ENCODE results near the gene MARK3.
A peak's percentile ranks its signal among the peaks of the same experiment; 100 is the strongest.
"Not testable (repeated sequence)": the region's sequence is repeated elsewhere in the genome, so short reads cannot be mapped to it uniquely, and the experiment has no call there.

The MARK3 gene

DNA sequence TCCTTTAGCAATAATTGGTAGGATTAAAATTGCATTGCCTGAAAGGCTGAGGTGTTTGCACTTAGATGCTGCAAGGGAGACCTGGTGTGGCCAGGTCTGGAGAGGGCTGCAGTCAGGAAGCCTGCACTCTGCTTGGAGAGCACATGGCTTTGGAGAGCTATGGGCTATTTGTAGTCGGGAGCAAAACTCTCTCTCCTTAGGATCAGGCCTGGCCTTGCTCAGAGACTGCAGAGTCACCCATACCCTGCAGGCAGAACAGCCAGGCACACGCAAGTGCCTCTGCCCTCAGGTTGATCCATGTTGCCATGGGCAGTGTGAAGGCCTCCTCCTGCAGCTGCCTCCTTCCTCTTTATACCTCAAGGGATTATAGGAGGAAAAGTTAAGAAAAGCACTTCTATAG, 110.6 kb downstream of the MARK3 start:
- DNase-seq = no peak

DNA sequence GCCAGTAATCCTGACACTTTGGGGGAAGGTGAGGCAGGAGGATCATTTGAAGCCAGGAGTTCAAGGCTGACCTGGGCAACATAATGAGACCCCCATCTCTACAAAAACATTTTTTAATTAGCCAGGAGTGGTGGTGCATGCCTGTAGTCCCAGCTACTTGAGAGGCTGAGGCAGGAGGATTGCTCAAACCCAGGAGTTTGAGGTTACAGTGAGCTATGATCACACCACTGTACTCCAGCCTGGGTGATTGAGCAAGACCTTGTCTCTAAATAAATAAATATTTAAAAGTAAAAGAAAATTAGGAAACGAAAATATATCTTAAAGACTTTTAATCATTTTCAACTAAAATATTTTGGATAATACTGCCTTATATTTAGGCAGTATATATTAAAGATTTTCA, 111.6 kb downstream of the MARK3 start:
- no peak for DNase-seq

DNA sequence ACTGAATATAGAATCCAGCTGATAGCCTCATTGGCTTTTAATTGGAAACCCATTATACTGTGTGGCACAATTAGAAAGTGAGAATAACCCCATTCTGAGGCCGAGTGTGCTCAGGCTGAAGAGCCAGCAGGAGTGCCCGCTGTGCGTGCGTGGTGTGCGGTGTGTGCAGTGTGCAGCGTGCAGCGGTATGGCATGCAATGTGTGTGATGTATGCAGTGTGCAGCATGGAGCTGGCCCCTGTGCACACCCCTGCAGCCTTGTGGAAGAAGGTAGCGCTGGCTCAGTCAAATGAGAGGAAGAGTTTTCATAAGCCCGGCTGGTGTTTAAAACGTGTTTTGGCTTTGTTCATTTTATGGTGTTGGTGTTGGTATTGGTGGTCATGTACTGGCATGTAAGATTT, 114.5 kb downstream of the MARK3 start:
- no peak for DNase-seq

DNA sequence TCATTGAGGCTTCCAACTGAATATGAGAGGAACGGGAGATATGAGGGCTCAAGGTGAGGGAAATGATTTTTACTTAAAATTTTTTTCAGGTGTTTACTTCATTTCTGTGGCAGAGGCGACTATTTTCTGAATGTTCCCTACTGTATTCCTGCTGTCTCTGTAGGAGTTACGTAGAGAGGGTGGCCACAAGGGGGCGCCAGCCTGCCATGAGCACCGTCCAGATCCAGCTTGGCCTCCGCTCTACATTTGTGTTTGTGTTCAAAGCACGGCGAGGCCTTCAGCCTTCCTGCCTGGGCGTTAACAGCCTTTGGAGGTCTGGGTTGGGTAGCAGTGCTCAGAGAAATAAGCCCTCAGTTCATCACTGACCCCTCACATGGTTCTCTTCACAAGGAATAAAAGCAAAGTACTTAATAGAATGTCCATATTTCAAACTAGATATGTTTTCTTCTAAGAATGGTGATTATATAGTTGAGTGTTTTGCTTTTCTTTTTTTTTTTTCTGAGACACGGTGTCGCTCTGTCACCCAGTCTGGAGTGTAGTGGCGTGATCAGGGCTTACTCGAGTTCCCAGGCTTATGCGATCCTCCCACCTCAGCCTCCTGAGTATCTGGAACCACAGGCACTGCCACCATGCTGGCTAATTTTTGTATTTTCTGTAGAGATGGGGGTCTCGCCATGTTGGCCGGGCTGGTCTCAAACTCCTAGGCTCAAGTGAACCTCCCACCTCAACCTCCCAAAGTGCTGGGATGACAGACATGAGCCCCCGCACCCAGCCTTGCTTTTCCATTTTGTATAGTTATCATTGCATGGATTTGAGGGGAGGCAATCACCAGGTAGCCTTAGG, 115.2 kb downstream of the MARK3 start:
- peak; percentile 64 for DNase-seq

DNA sequence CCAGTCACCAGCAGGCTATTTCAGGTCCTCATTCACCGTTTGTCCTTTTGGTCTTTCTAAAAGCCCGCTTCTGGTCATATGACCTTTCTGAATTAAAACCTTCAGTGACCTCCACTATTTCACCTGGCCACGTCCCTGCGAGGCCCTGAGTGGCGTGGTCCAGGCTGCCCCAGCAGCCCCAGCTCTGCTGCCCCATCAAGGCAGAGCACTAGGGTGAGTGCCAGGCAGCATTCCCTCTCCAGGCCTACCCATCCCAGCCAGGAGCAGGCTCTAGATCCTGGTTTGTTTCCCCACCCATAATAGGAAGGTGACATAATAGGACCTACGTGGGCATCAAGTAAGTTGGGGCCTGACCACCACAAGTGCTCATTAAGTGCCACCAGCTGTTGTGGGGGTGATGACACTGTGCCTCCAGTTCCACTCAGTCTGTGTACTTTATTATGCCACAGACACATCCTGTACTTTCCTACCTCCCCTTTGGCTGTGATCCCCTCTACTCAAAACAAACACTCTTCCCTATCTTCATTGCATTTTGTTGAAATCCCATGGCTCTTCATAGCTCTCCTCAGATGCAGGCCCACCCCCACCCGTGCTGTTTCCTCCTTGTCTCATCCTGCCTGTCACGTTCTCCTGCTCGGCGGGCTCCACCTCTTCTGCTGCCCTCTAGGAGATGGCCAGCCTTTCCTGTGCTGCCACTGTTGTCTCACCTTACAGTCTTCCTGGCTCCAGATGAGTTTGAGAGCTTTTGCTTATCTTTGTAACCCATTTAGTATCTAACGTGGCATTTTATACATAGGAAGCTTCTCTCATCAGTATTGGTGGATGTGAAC, 116.0 kb downstream of the MARK3 start:
- no peak for DNase-seq

DNA sequence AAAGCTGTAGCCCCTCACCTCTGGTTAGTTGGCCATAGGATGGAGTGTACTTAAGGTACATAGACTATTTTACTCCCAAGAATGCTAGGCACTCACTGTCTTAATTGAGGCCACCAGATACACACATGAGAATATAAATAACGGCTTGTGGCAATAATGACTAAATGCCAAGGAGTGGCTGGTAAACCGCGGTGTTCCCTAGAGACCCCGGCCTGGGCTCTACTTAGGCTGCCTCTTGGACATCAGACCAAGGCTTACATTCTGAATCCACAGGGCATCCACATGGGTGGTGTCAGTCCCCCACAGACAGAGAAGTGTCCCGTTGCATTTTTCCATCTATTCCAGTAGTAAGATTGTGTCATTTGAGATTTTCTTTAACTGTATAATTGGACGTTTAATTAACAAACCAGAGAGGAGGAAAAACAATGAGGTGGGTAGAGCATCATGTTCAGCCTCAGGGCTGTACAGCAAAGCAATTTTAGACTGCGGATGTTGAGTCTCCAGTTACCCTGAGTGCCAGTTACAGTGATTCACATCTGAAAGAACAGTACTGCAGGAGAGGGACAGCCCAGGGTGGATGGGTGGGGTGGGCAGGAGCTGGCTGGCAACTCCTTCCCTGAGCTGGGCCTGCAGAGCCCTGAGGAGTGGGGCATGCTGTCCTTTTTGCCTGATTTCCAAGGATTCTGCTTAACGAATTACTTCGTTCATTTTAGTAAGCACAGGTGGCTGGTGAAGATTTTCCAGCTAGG, 116.9 kb downstream of the MARK3 start:
- DNase-seq = peak; percentile 32

DNA sequence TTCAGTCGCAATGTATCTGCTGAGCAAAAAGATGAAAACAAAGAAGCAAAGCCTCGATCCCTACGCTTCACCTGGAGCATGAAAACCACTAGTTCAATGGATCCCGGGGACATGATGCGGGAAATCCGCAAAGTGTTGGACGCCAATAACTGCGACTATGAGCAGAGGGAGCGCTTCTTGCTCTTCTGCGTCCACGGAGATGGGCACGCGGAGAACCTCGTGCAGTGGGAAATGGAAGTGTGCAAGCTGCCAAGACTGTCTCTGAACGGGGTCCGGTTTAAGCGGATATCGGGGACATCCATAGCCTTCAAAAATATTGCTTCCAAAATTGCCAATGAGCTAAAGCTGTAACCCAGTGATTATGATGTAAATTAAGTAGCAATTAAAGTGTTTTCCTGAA, 117.7 kb downstream of the MARK3 start:
- DNase-seq = no peak

DNA sequence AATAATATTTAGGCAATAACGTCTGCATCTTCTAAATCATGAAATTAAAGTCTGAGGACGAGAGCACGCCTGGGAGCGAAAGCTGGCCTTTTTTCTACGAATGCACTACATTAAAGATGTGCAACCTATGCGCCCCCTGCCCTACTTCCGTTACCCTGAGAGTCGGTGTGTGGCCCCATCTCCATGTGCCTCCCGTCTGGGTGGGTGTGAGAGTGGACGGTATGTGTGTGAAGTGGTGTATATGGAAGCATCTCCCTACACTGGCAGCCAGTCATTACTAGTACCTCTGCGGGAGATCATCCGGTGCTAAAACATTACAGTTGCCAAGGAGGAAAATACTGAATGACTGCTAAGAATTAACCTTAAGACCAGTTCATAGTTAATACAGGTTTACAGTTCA, 118.1 kb downstream of the MARK3 start:
- DNase-seq = no peak

DNA sequence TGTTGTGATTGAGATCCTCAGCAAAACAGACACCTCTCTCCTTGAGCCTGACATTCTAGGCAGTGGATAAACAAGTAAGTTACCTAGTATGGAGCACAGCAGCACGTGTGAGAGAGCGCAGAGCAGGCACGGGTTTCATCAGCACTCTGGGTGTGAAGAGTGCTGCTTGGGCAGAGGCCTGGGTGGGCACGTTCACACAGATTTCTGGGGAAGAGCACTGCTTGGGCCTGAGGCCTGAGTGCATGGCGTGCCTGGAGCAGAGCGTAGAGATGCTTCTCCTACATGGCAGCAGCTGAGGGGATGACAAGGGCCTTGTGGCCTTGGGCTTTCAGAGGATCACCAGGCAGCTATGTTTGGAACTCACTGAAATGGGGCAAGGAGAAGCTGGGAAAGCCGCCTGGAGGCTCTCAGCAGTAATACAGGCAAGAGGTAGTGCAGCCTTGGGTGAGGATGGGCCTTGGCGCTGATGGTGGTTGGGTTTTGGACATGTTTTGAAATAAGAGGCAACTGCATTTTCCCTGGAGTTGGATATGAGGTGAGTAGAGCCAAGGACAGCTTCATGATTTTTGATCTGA, 119.9 kb downstream of the MARK3 start:
- DNase-seq = no peak

DNA sequence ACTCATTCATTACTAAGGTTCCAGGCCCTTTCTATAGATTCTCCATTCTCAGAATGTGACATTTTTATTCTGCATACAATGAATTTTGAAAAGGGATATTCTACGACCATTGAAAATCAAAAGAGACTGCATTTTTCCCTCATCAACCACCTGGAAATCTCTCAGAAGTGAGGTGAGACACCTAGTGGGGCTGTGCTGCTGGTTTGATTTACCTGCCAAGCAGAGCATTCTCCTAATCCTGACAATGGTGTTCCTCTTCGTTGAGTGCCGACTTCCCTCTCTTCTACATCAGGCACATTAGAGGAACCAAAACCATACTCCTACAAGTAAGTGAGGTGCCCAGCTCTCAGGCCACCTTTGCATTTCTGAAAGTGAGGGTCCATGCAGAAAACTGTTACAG, 122.5 kb downstream of the MARK3 start:
- DNase-seq = no peak

DNA sequence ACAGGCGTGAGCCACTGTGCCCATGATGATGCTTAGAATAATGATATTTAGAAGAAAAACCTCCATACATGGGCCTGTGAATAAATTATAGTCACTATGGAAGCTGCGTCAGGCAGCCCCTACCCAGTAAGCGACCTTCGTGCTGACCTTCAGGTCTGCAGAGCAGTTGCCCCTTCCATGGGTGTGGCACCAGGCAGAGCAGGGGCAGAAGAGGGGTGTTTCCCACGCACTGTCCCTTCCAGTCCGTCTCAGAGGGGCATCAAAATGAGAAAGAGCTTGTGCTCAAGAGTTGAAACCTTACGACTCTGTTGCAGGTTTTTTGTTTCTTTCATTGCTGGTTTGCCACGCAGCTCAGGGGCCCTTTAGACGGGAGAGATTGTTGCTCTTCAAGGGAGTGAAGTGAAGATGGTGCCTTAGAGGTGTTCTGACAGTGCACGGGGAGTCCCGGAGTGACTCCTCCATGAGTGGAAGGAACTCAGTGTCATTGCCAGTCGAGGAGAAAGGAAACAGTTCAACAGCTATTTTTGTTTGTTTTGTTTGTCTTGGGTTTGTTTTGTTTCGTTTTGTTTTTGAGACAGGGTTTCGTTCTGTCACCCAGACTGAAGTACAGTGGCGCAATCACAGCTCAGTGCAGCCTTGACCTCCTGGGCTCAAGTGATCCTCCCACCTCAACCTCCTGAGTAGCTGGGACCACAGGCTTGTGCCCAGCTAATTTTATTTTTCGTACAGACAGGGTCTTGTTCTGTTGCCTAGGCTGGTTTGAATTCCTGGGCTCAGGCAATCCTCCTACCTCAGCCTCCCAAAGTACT, 123.5 kb downstream of the MARK3 start:
- no peak for DNase-seq

DNA sequence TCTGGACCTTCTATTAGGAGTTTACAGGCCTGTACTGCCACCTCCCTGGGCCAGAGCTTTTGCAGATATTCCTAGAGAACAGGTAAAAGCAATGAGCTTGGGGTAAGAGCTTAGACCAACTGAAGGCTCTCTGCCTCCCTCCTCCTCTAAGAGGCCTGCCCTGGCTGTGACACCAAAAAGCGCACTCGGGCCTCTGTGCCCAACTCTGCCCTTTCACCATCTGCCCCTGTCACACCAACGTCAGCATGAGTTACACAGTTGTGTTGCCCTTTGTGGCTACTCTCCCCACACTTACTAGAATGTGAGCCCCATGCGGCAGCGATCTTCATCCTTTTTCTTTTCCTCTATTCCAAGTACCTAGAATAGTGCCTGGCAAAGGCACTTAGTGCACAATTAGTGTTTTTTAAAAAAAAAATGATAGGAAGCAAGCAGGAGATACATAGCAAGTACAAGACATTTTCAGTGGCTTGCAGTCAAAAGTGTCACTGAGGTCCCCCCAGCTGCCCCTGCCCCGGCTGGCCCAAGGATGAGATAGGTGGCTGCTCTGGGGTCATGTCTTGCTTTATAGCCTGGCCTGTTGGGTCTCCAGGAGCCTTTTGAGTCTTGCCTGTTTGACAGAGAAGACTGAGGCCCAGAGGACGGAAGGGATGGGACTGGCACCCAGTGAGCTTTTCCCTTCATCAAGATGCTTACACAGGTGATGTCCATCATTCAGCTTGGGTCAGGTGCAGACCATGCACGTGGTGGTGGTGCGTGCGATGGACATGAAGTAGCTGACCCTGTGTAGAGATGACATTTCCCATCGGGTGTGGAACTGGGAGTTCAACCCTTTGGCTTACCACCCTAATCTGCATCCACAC, 124.9 kb downstream of the MARK3 start:
- DNase-seq = no peak

DNA sequence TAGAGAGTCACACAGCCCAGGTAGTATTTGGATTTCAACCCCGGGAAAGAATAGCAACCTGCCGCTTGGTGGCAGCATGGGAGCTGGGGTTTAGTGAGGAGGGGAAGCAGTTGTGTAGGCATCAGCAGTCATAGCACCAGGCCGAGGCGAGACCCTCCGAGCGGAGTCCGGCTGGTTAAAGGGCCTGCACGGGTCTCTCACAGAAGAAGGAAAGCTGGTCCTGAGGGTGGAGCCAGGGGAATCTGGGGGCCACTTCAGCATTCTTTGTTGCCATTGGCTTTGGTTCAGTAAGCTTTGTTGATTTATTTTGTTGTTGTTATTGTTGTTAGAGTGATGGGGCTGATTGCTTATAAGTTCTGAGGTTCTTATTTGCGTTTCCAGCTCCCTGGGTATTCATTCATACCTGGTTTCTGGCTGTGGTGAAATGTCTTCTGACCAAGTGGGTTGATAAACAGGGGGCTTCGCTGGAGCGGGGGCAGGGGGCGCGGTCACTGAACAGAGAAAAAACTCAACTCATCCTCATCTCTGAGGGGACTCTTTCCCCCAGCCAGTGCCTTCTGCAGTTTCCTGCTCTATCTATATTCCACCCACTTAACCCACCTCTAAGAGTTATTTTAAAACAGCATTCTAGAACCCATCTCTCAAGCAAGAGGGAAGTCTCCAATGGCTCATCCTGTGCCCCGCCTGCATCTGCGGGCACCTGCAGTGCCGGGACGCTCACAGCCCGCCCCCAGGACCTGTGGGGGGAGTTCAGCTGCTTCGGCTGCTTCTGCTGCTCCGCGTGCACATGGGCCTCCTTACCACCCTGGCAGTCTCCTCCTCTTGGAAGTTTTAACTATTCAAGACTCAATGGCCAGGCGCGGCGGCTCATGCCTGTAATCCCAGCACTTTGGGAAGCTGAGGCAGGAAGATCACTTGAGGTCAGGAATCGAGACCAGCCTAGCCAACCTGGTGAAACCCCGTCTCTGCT, 125.8 kb downstream of the MARK3 start:
- DNase-seq = no peak

DNA sequence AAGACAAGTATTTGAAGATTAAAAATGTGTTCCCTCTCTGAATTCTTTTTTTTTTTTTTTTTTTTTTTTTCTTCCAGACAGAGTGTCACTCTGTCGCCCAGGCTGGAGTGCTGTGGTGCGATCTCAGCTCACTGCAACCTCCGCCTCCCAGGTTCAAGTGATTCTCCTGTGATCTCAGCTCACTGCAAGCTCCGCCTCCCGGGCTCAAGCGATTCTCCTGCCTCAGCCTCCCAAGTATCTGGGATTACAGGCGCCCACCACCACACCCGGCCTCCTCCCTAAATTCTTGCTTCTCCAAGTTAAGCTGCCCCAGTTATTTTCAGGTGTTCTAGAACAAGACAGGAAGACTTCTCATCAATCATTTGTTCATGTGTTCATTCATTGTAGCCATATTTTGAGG, 127.0 kb downstream of the MARK3 start:
- DNase-seq = not testable (repeated sequence)

DNA sequence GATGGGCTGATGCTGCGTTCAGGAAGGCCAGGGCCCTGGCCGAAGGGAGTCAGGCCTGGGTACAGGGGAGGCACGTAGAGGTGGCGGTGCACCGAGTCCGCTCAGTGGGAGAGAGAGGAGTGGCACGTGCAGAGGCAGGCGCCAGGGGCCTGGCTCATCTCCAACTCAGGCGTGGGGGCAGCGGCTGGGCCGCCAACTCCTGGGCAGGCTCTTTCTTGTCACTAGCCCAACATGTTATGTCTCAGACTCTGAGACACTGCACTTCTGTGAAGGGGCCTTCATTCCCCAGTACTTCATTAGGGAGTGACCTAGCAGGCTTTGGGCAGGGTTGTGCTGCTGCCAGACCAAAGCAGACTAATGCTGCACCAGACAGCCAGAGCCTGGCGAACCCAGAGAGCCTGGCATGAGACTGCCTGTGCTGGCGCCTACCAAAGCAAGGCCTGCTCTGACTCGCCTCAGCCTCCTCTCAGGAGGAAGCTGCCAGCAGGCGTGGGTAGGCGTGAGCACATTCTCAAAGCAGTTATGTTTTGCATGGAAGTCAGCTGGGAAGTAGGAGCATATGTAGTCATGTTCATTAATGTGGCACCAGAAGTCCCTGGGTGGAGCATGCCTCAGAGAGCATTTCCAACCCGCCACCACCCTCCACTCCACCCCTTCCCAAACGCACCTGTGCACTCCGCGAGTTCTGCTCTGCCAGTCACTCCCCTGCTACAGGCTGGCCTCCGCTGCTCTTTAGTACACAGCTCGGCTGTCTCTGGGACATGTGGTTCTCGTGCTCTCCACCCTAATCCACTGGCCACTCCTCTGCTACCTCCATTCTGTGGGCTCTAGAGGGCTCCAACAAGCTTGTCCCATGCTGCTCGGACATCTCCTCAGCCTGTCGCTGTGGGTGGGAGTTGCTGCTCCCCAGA, 127.7 kb downstream of the MARK3 start:
- no peak for DNase-seq

DNA sequence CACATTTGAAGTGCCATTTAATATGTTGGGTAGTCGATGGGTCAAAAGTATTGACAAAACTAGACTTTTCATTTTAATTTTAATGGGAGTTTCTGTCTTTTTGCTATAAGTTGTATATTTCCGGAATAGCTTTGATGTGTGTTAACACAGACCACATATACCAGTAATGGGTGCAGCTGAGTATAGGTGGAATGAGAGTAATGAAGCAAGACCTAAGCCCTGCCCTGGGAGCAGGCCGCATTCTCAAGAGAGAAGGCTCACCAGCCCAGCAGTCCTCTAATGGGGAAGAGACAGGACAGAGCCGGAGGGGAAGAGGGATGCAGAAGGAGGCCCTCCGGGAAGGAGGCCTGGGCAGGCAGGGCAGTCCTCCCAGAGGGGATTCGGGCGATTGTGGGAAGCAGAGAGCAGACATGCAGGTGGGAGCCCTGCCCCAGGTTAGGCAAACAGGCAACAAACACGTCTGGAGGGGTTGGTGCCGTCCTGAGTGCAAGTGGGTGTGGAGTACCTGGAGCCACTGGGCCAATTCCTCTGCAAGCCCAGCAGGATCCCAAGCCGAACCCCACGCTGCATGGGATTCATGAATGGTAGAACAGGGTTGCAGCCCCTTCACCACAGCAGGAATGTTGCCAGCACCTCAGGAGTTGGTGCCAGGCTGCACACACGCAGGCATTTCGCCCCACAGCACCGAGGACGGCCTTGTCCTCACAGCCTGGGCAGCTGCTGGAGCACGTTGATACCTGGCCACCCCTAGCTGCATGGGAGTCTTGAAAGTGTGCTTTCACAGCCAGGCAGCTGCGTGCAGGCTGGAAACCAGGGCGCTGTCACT, 129.6 kb downstream of the MARK3 start:
- no peak for DNase-seq

DNA sequence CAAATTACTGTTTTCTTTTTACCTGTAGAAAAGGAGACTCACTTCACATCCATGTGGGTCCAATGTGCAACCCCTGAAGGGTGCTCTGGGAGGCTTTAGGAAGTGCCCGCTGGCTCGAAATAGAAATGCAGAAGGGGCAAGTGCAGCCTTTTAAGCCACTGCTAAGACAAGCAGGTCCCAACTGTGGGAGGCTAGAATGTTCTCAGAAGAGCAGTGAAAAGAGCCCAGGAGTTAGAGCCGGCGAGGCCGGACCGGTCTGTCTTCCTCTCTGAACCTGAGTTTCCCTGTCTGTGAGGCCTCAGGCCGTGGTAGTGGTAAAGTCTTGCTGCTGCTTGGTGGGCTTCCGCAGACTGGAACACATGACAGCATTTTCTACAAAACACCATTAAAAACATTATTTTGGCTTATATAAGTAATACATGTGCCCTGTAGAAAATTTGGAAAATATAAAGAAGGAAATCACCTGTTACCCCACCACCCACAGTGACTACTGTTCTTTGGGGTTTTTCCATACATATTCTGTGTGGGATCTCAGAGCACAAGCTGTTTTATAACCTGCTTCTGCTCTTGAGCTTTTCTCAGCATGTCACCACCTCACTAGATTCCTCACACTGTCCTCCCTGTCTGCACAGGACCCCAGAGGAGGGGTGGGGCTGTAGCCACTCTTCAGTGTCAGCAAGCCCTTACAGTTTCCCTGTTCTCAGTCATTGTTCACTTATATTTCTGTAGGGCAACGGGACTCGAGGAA, 131.4 kb downstream of the MARK3 start:
- no peak for DNase-seq

Measured in T1000 (cell line).